Measurements from ENCODE around the gene FABP1.

DNA sequence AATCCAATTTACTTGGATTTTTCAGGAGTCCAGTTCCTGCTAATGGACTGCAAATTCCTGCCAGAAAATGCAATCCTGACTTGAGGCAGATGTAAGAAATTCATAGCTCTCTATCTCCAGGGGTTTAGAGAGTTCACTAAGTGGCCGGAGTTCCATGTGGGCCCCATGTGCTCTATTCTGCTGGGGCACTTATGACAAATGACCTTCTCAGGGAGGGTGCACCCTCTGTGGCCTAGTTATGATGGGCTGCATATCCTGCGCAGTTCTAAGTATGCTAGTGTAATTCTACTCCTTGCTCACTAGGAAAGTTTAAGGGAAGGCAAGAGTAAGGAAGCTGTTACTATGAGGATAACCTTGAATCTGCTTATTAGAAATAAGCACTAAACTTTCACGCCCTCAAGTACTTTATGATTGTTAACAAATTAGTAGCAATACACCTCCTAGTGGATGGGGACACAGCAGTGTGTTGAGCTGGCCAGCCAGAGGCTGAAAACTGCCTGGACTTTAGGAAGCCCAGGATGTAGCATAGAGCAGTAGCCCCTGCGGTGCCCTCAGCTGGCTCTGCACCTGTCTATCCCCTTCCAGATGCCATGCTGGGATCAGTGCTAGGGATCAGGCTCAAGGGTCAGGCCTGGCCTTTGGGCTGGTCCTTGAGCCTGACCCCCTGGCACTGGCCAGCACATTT is 45.8 kb downstream of the FABP1 start:
- TF ChIP-seq, protein P1, sequence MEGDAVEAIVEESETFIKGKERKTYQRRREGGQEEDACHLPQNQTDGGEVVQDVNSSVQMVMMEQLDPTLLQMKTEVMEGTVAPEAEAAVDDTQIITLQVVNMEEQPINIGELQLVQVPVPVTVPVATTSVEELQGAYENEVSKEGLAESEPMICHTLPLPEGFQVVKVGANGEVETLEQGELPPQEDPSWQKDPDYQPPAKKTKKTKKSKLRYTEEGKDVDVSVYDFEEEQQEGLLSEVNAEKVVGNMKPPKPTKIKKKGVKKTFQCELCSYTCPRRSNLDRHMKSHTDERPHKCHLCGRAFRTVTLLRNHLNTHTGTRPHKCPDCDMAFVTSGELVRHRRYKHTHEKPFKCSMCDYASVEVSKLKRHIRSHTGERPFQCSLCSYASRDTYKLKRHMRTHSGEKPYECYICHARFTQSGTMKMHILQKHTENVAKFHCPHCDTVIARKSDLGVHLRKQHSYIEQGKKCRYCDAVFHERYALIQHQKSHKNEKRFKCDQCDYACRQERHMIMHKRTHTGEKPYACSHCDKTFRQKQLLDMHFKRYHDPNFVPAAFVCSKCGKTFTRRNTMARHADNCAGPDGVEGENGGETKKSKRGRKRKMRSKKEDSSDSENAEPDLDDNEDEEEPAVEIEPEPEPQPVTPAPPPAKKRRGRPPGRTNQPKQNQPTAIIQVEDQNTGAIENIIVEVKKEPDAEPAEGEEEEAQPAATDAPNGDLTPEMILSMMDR (IDR thresholded peaks at IDR 0.05): no peak
- TF ChIP-seq ZFX (IDR thresholded peaks at IDR 0.05; ENCODE audit: borderline replicate concordance): no peak

Measured in 22Rv1 (cell line).